ENCODE data around the gene DNM3. TPM values are rescaled to one million over a fixed set of nuclear protein-coding genes. Genes with fewer than 3 reads are reported as not detected.

The DNM3 gene
- polyA plus RNA-seq, 1 of the 3 experiments (the other 2 are of a cell fraction): 0.43 TPM

- POLR2A ChIA-PET: no interaction called here
- H3K36me3 ChIP-seq (replicated peaks in 1 of 2; ENCODE audit: control insufficient read depth in 1 of 2, insufficient read depth in 2 of 2, low read length in 1 of 2): peaks cover 0 to 5% of the 10 kb centered on the region in 2 experiments
- DNase-seq: no peak
- H3K4me2 ChIP-seq: no peak overlapping the region
- 93% methylated on average over 5 of the region's 5 CpGs for WGBS (ENCODE audit: low lambda C conversion rate)
- H3K9me3 ChIP-seq: no peaks in the 10 kb centered on the region
- no peak overlapping the region for H3K27ac ChIP-seq (ENCODE audit: low read depth in 2 of 2, low read length in 1 of 2)
- TF ChIP-seq NFIC (IDR thresholded peaks at IDR 0.05; ENCODE audit: borderline replicate concordance) (no peak), ZBTB33 (IDR thresholded peaks at IDR 0.05; ENCODE audit: borderline replicate concordance, low read depth) (no peak), POLR2AphosphoS5 (IDR thresholded peaks at IDR 0.05; ENCODE audit: low read depth, low read length) (no peak), USF2 (IDR thresholded peaks at IDR 0.05; ENCODE audit: borderline replicate concordance, low read depth, low read length) (no peak), MEF2A (IDR thresholded peaks at IDR 0.05; ENCODE audit: borderline replicate concordance, low read depth) (no peak), IRF3 (IDR thresholded peaks at IDR 0.05; ENCODE audit: low read depth, low read length) (no peak), JUND (IDR thresholded peaks at IDR 0.05) (no peak), RCOR1 (IDR thresholded peaks at IDR 0.05; ENCODE audit: low read length) (no peak), EP300 (IDR thresholded peaks at IDR 0.05; ENCODE audit: borderline replicate concordance in 1 of 2, low read depth in 1 of 2, low read length in 1 of 2) (no peak), ELF1 (IDR thresholded peaks at IDR 0.05) (no peak), USF1 (IDR thresholded peaks at IDR 0.05; ENCODE audit: borderline replicate concordance, low read depth) (no peak), PBX3 (IDR thresholded peaks at IDR 0.05) (no peak), GATA2 (CRISPR knock-in tag; IDR thresholded peaks at IDR 0.05) (no peak)
- no peak overlapping the region for H3K4me3 ChIP-seq (ENCODE audit: low read depth in 2 of 2, low read length in 1 of 2)
- H3K4me1 ChIP-seq (ENCODE audit: control insufficient read depth in 1 of 2, insufficient read depth in 2 of 2, low read depth in 1 of 2, low read length in 1 of 2): peaks cover 20 to 23% of the 10 kb centered on the region in 2 experiments
- no peaks in the 10 kb centered on the region for H3K27me3 ChIP-seq (ENCODE audit: insufficient read depth)
- no peaks in the 10 kb centered on the region; the same call in 1 of the 2 replicates for H3K79me2 ChIP-seq (ENCODE audit: insufficient read depth)
- H3K9me2 ChIP-seq: no peaks in the 10 kb centered on the region
- H3K9ac ChIP-seq: no peak overlapping the region
- H2AFZ ChIP-seq (ENCODE audit: low read depth): no peak overlapping the region
- H3F3A ChIP-seq (replicated peaks; ENCODE audit: insufficient read depth): peaks cover 11% of the 10 kb centered on the region
- CTCF ChIA-PET: no interaction called here
- H4K20me1 ChIP-seq (ENCODE audit: insufficient read depth): no peaks in the 10 kb centered on the region
These were observed 552.1 kb downstream of the DNM3 start for GRCh38 chr1:172393354-172393753.
